Adipocyte (in vitro differentiated cells): ENCODE results near the gene ZC3H13.

Experiments used
- DNase-seq: peaks from one replicate; pipeline ENCODE4 v3.0.0-alpha.2; 2015; ENCODE audit warnings: low read depth
- H3K27me3 ChIP-seq: replicated peaks from 2 replicates; pipeline ENCODE4 v1.7.0; 2013; ENCODE audit warnings: mild to moderate bottlenecking, low read length, moderate library complexity; ENCODE audit not compliant: control insufficient read depth, insufficient read depth
- H3K36me3 ChIP-seq: 2 replicates; pipeline ENCODE4 v1.7.0; 2013; ENCODE audit warnings: low read length, mild to moderate bottlenecking, moderate library complexity; ENCODE audit not compliant: control insufficient read depth, insufficient read depth, severe bottlenecking
- H3K4me1 ChIP-seq: 2 replicates; pipeline ENCODE4 v1.7.0; 2013; ENCODE audit warnings: mild to moderate bottlenecking, low read length, moderate library complexity; ENCODE audit not compliant: control insufficient read depth, insufficient read depth
- H3K4me3 ChIP-seq: 2 replicates; pipeline ENCODE4 v1.7.0; 2013; ENCODE audit warnings: mild to moderate bottlenecking, low read length, moderate library complexity
- H3K9ac ChIP-seq: 2 replicates; pipeline ENCODE4 v1.7.0; 2013; ENCODE audit warnings: mild to moderate bottlenecking, low read length, moderate library complexity
- H3K9me3 ChIP-seq: 2 replicates; pipeline ENCODE4 v1.7.0; 2013; ENCODE audit warnings: mild to moderate bottlenecking, low read length, moderate library complexity; ENCODE audit not compliant: control insufficient read depth

The ZC3H13 gene

DNA sequence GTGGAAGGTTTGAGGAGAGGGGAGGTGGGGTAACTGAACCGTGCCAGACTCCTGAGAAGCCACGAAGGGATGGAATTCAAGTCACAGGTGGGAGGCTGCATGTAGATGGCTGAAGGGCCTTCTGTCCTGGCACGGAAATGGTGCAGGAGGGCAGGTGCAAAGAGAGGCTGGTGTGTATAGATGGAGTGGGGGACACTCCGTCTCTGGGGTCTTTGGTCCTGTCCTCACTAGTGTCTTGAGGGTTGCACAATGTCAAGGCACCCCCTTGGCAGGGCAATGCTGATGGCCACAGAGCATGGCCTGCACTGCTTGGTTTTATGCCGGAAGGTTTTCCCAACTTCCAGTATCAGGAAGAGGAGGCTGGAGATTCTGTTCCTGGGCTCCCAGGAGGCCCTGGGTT, 118.3 kb downstream of the ZC3H13 start:
- no peak for DNase-seq
- Histone ChIP-seq H3K4me1 (peaks cover 14% of the 10 kb centered on the region), H3K9ac (no peak overlapping the region), H3K27me3 (peaks cover 54% of the 10 kb centered on the region), H3K36me3 (no peaks in the 10 kb centered on the region), H3K4me3 (no peak overlapping the region), H3K9me3 (no peaks in the 10 kb centered on the region)

DNA sequence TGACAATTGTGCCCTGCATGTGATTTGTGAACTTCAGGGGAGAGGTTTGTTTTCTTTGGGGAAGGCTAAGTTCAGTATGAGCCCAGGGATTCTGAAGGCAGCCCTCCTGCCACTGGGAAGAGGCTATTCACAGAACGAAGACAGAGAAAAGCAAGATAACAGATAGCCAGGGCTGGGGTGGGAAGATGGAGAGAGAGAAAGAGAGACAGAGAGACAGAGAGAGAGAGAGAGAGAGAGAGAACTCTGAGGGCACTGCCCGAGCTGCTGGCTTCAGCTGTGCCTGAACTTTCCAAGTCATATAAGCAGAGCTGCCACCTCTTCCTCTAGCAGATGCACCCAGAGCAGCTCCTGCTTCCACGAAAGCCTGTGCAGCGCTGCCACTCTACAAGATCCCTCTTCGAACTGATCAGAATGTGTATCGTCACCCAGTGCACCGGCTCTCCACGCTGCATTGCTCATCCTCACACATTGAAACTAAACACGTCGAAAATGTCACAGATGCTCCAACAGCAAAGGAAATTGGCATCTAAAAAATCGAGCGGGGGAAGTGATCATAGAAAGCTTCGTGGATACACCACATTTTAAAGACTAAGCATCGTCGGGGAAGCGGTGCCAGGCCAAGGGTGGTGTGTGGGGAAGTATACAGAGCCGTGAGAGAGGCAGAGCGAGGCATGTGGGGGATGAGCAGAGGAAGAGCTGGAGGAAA, 119.2 kb downstream of the ZC3H13 start:
- Histone ChIP-seq H3K9me3 (no peaks in the 10 kb centered on the region), H3K27me3 (peaks cover 55% of the 10 kb centered on the region), H3K4me1 (peaks cover 20% of the 10 kb centered on the region), H3K36me3 (no peaks in the 10 kb centered on the region), H3K4me3 (no peak overlapping the region), H3K9ac (no peak overlapping the region)
- DNase-seq = no peak

DNA sequence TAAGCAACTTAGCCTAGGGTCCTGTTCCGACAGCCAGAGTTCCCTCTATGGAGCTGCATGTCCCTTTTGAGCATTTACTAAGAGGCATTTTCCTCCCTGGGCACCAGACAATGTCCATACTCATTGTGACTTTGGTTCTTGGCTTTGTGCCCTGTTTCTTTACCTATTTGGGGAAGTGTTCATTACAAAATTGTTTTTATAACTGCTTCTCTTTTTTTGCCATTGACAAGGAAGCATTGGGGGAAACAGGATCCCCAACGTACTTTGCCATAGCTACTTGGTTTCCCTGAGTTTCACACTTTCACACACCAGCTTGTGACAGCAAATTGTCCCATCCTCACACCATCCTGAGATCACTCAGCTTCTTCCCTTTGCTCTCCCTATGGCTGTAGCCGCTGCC, 119.9 kb downstream of the ZC3H13 start:
- H3K4me3 ChIP-seq = no peak overlapping the region
- H3K9me3 ChIP-seq = no peaks in the 10 kb centered on the region
- H3K27me3 ChIP-seq = peaks cover 59% of the 10 kb centered on the region
- DNase-seq = no peak
- H3K9ac ChIP-seq = no peak overlapping the region
- H3K4me1 ChIP-seq = peaks cover 20% of the 10 kb centered on the region
- H3K36me3 ChIP-seq = no peaks in the 10 kb centered on the region

DNA sequence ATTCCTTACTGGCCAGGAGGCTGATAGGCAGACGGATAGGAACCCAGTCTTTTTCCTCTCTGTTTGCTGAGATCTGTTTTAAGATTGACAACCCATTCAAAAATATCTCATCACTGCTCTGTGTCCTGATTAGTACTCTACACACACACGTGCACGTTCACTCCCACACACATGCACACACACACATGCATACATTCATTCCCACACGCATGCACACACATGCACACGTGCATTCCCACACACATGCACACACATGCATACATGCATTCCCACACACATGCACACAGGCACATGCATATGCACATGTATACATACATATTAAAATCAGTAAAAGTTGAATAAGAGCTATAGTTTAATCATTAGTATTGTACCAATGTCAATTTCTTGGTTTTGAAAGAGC, 120.4 kb downstream of the ZC3H13 start:
- Histone ChIP-seq H3K36me3 (no peaks in the 10 kb centered on the region), H3K9me3 (no peaks in the 10 kb centered on the region), H3K9ac (no peak overlapping the region), H3K4me3 (peak overlapping the region; percentile 34), H3K4me1 (peaks cover 20% of the 10 kb centered on the region), H3K27me3 (peaks cover 55% of the 10 kb centered on the region)
- no peak for DNase-seq

DNA sequence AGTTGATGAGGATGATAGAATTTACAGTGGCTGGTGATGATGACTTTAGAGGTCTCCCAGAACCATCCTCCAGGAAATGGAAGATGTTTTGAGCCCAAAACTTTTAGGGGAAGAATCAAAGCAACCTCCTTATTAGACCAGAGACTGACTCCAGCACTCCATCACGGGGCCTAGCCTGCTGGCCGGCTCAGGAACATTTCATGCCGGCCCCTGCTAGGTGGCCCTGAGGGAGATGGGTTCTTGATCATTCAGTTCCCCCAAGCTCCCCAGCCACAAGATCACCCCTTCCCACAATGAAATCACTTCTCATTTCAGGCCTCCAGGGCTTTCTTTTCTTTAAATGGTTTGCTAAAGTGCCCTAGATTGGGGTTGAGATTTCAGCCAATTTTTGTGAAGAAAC, 121.3 kb downstream of the ZC3H13 start:
- Histone ChIP-seq H3K4me1 (peaks cover 25% of the 10 kb centered on the region), H3K9me3 (no peaks in the 10 kb centered on the region), H3K9ac (no peak overlapping the region), H3K36me3 (no peaks in the 10 kb centered on the region), H3K4me3 (no peak overlapping the region), H3K27me3 (peaks cover 47% of the 10 kb centered on the region)
- DNase-seq = no peak

DNA sequence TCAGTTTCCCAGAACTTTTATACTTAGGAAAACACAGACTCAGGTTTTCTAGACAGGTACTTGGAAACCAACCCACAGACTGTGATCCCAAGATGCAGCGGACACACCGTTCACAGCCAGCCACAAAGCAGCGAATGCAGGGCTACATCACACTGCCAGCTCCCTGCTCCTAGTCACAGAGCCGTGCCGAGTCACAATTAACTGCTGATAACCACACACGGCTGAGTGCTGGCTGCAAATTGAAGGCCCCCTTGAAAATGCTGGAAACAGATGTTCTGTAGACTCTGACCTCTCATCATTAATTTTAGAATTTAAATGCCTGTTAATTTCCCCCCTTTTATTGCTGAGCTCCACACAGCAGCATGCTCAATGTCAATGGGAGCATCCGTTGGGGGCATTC, 122.4 kb downstream of the ZC3H13 start:
- no peak for DNase-seq
- H3K36me3 ChIP-seq = no peaks in the 10 kb centered on the region
- H3K4me1 ChIP-seq = peaks cover 25% of the 10 kb centered on the region
- no peak overlapping the region for H3K4me3 ChIP-seq
- H3K9ac ChIP-seq = no peak overlapping the region
- peaks cover 47% of the 10 kb centered on the region for H3K27me3 ChIP-seq
- H3K9me3 ChIP-seq = no peaks in the 10 kb centered on the region

DNA sequence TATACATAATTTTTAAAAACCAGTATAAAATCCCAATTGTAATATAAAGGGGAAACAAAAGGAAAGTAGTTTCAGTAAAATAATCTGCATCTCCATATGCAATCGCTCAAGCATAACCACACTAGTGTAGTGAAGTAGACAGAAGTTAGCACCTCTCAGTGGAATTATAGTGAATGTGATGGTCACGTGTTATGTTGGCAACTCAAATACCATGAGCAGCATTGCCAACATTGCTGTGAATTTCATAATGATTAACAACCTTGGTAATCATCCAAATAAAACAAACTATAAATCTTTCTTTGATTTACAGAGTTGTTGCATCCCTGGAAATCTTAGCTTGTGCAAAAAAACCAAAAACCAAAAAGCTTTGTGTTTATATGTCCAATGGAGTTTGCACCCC, 123.7 kb downstream of the ZC3H13 start:
- Histone ChIP-seq H3K4me3 (no peak overlapping the region), H3K9me3 (no peaks in the 10 kb centered on the region), H3K4me1 (peaks cover 25% of the 10 kb centered on the region), H3K9ac (no peak overlapping the region), H3K27me3 (peaks cover 35% of the 10 kb centered on the region), H3K36me3 (no peaks in the 10 kb centered on the region)
- peak; percentile 29 for DNase-seq

DNA sequence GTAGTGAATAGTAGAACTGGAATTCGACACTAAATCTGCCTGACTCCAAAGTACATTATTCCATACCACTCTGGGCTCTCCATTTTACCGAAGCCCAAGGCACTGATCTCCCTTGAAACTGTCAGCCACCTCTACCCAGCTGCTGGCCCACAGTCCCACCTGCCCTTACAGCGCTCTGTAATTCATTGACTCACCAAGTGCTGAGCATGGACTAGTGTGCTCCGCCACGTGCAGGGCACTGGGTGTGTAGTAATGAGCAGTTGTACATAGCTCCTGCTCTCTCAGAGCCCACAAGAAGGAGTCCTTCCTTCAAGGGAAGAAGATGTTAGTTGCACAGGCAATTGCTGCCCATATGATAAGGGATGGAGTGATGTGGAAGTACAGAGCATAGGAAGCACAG, 124.4 kb downstream of the ZC3H13 start:
- no peak overlapping the region for H3K4me3 ChIP-seq
- H3K36me3 ChIP-seq = no peaks in the 10 kb centered on the region
- H3K27me3 ChIP-seq = peaks cover 35% of the 10 kb centered on the region
- peaks cover 25% of the 10 kb centered on the region for H3K4me1 ChIP-seq
- no peaks in the 10 kb centered on the region for H3K9me3 ChIP-seq
- no peak for DNase-seq
- no peak overlapping the region for H3K9ac ChIP-seq

DNA sequence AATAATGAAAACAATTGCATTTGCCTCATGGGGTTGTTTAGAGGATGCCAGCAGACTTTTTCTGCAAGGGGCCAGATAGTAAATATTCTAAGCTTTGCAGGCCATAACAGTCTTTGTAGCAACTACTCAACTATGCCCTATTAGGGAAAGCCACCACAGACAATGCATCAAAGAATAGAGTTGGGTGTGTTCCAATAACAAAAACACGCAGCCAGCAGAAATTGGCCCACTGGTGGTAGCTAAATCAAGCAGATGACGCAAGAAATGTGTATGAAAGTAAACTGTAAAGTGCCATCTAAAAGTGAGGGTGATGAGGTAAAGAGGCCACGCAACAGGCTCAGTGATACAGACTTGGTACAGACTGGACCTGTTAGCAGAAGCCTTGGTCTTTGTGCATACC, 125.8 kb downstream of the ZC3H13 start:
- no peaks in the 10 kb centered on the region for H3K36me3 ChIP-seq
- H3K9me3 ChIP-seq = no peaks in the 10 kb centered on the region
- peaks cover 38% of the 10 kb centered on the region for H3K27me3 ChIP-seq
- peaks cover 14% of the 10 kb centered on the region for H3K4me1 ChIP-seq
- H3K9ac ChIP-seq = no peak overlapping the region
- no peak overlapping the region for H3K4me3 ChIP-seq
- DNase-seq = no peak

DNA sequence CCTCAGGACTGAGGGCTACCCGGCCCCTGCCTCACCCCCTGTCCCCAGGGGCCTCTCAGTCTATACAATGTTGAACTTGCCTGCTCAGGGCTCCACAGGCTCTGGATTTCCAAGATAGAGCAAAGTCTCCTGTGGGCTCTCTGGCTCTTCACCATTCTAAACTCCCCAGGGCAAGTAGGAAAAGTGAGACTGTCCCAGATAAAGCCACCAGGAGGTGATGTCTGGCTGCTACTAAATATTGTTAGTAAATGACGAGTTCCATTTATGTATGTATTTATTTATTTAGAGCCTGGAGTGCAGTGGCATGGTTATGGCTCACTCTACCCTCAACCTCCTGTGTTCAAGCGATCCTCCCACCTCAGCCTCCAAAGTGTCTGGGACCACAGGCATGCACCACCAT, 127.4 kb downstream of the ZC3H13 start:
- H3K9me3 ChIP-seq = no peaks in the 10 kb centered on the region
- DNase-seq = peak; percentile 9
- no peaks in the 10 kb centered on the region for H3K36me3 ChIP-seq
- H3K9ac ChIP-seq = no peak overlapping the region
- peaks cover 38% of the 10 kb centered on the region for H3K27me3 ChIP-seq
- no peak overlapping the region for H3K4me3 ChIP-seq
- H3K4me1 ChIP-seq = peaks cover 12% of the 10 kb centered on the region

DNA sequence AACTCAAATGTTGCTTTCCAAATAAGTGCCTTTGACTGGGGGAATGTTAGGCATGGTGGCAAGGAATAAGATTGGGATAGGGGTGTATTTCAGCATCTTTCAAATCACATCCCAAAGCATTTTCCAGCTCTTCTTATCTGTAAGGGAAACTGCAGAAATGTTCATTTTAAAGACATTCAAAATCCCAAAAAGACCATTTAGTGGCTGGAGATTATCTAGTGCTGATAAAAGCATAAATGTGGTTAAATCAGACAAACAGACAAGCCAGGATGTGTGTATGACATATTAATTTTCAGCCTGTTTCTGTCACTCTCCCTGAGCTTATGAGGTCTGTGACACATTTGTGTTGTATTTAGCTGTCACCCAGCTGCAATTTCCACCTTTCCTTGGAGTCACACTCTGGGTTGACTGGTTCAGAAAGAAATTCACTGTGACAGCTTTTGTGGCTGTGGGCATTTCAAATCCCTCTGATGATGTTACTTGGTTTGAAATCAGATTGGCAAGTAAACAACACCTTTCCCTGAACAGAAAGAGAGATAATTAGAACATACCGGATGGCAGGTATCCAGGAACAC, 131.3 kb downstream of the ZC3H13 start:
- Histone ChIP-seq H3K9me3 (peaks cover 16% of the 10 kb centered on the region), H3K9ac (no peak overlapping the region), H3K4me1 (peaks cover under 1% of the 10 kb centered on the region), H3K4me3 (no peak overlapping the region), H3K36me3 (no peaks in the 10 kb centered on the region), H3K27me3 (peaks cover 28% of the 10 kb centered on the region)
- no peak for DNase-seq

DNA sequence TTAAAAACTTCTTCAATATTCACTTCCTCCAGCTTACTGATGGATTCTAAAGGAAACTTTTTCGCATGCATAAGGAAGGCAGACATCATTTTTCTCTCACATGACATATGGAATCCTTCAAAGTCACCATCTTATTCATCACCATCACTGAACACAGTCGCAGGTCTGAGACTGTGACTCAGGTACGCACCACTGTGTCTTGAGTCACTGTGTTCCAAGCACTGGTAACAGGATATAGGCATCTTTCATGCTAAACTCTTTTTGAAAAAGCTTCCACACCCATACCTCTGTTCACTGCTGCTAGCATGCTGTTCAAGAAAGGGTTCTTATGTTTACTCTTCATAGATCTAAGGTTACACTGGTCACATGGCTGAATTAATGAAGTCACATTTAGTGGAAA, 133.9 kb downstream of the ZC3H13 start:
- DNase-seq = no peak
- no peaks in the 10 kb centered on the region for H3K36me3 ChIP-seq
- H3K27me3 ChIP-seq = peaks cover 20% of the 10 kb centered on the region
- H3K4me1 ChIP-seq = no peaks in the 10 kb centered on the region
- H3K4me3 ChIP-seq = no peak overlapping the region
- H3K9me3 ChIP-seq = peaks cover 16% of the 10 kb centered on the region
- H3K9ac ChIP-seq = no peak overlapping the region
